AG10803 (cell line): ENCODE data around the gene ZCCHC2.

ENCODE experiments used
- DNase-seq: peaks from one replicate; pipeline ENCODE4 v3.0.0; 2010; ENCODE audit warnings: low read depth
- H3K4me3 ChIP-seq: 2 replicates; pipeline ENCODE4 v1.5.1; 2011; ENCODE audit warnings: mild to moderate bottlenecking, low read length, control low read depth
- CTCF ChIP-seq: conservative IDR thresholded peaks from 2 replicates; pipeline ENCODE4 v1.5.1; 2011; ENCODE audit warnings: mild to moderate bottlenecking, low read length, control low read depth, inconsistent platforms

ZCCHC2 gene

GRCh38 chr18:62522504-62523254 lies at the start of gene ZCCHC2:
ZCCHC2 (plus strand) TSS chr18:62523025; CDS start chr18:62523425, 400 bp downstream.
- TF ChIP-seq CTCF: no peak
- H3K4me3 ChIP-seq: peak within 1 kb of the TSS; percentile 84
- peak; percentile 97 for DNase-seq

- no peak overlapping the region for H3K4me3 ChIP-seq
- no peak for TF ChIP-seq CTCF
- DNase-seq: no peak
These were observed 43.3 kb upstream of the ZCCHC2 start for GRCh38 chr18:62479574-62479973.

GRCh38 chr18:62480927-62481326 lies 41.9 kb upstream of the ZCCHC2 start:
- no peak for DNase-seq
- TF ChIP-seq CTCF: no peak

GRCh38 chr18:62484941-62485340 lies 37.9 kb upstream of the ZCCHC2 start:
- no peak overlapping the region for H3K4me3 ChIP-seq
- TF ChIP-seq CTCF: no peak
- DNase-seq: no peak

More at GRCh38 chr18:62480927-62481326, 41.9 kb upstream of the ZCCHC2 start:
- H3K4me3 ChIP-seq: no peak overlapping the region

GRCh38 chr18:62485684-62486083 lies 37.1 kb upstream of the ZCCHC2 start:
- peak; percentile 62 for DNase-seq
- TF ChIP-seq CTCF: no peak
- H3K4me3 ChIP-seq: peak overlapping the region; percentile 26

GRCh38 chr18:62486290-62486964 lies 36.4 kb upstream of the ZCCHC2 start:
- DNase-seq: peak; percentile 5
- H3K4me3 ChIP-seq: no peak overlapping the region
- no peak for TF ChIP-seq CTCF

GRCh38 chr18:62487161-62487560 lies 35.7 kb upstream of the ZCCHC2 start:
- no peak overlapping the region for H3K4me3 ChIP-seq
- no peak for DNase-seq
- no peak for TF ChIP-seq CTCF
